Measurements from ENCODE around the gene PSMG4. TPM values are rescaled to one million over a fixed set of nuclear protein-coding genes. Genes with fewer than 3 reads are reported as not detected.

Gene PSMG4
- total and polyA plus RNA-seq, 10 of the 15 experiments (the other 5 are each of a cell fraction or from before 2014, with no cell fraction given) = 7.1 to 62.6 (median 29.8) TPM

DNA sequence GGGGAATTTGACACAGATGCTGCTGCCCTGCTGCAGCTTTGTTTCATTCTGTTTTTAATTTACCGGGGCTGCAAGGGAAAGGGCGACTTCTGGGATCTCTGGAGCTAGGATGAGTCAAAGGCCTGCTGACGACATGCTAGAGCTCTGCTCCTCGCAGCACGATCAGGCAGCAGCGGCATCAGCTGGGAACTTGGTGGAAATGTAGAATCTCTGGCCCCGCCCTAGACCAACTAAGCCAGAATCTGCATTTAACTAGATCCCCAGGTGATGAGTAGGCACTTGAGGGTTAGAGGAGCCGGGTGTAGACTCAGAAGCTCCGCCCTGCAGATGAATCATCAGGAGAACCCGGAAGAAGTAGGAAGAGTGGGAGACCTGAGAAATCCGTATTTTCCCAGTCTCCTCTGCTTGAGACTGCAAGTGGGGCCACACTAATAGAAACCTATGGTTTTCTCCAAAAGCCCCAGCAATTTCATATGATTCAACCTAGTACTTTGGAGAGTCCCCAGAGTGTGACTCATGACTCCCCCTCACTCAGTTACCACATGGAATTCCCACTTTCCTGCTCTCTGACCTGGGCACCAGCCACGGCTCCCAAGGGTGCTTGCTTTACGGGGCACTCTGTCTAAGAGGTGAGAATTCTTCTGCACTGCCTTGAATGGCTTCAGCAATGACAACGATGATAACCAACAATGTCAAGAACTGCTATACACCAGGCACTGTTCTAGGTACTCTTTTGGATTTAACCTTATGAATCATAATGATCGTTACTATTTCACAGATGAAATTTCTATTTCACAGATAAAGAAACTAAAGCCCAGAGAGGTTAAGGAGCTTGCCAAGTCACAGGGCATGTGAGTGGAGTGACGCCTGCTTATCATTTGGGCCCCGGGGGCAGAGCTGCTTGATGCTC, 49.4 kb upstream of the PSMG4 start (continued):
- TF ChIP-seq, protein P1, sequence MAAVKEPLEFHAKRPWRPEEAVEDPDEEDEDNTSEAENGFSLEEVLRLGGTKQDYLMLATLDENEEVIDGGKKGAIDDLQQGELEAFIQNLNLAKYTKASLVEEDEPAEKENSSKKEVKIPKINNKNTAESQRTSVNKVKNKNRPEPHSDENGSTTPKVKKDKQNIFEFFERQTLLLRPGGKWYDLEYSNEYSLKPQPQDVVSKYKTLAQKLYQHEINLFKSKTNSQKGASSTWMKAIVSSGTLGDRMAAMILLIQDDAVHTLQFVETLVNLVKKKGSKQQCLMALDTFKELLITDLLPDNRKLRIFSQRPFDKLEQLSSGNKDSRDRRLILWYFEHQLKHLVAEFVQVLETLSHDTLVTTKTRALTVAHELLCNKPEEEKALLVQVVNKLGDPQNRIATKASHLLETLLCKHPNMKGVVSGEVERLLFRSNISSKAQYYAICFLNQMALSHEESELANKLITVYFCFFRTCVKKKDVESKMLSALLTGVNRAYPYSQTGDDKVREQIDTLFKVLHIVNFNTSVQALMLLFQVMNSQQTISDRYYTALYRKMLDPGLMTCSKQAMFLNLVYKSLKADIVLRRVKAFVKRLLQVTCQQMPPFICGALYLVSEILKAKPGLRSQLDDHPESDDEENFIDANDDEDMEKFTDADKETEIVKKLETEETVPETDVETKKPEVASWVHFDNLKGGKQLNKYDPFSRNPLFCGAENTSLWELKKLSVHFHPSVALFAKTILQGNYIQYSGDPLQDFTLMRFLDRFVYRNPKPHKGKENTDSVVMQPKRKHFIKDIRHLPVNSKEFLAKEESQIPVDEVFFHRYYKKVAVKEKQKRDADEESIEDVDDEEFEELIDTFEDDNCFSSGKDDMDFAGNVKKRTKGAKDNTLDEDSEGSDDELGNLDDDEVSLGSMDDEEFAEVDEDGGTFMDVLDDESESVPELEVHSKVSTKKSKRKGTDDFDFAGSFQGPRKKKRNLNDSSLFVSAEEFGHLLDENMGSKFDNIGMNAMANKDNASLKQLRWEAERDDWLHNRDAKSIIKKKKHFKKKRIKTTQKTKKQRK (IDR thresholded peaks at IDR 0.05; ENCODE audit: low read depth, low read length) = no peak
- TF ChIP-seq ZNF622 (IDR thresholded peaks at IDR 0.05) = no peak
- no peak for TF ChIP-seq STAT1 (conservative IDR thresholded peaks at IDR 0.05)
- TF ChIP-seq RUNX3 (IDR thresholded peaks at IDR 0.05; ENCODE audit: low read length) = peak; percentile 94
- TF ChIP-seq, protein P2, sequence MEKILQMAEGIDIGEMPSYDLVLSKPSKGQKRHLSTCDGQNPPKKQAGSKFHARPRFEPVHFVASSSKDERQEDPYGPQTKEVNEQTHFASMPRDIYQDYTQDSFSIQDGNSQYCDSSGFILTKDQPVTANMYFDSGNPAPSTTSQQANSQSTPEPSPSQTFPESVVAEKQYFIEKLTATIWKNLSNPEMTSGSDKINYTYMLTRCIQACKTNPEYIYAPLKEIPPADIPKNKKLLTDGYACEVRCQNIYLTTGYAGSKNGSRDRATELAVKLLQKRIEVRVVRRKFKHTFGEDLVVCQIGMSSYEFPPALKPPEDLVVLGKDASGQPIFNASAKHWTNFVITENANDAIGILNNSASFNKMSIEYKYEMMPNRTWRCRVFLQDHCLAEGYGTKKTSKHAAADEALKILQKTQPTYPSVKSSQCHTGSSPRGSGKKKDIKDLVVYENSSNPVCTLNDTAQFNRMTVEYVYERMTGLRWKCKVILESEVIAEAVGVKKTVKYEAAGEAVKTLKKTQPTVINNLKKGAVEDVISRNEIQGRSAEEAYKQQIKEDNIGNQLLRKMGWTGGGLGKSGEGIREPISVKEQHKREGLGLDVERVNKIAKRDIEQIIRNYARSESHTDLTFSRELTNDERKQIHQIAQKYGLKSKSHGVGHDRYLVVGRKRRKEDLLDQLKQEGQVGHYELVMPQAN (conservative IDR thresholded peaks at IDR 0.05) = no peak
- TF ChIP-seq HDAC2 (IDR thresholded peaks at IDR 0.05) = no peak
- TF ChIP-seq, protein P3, sequence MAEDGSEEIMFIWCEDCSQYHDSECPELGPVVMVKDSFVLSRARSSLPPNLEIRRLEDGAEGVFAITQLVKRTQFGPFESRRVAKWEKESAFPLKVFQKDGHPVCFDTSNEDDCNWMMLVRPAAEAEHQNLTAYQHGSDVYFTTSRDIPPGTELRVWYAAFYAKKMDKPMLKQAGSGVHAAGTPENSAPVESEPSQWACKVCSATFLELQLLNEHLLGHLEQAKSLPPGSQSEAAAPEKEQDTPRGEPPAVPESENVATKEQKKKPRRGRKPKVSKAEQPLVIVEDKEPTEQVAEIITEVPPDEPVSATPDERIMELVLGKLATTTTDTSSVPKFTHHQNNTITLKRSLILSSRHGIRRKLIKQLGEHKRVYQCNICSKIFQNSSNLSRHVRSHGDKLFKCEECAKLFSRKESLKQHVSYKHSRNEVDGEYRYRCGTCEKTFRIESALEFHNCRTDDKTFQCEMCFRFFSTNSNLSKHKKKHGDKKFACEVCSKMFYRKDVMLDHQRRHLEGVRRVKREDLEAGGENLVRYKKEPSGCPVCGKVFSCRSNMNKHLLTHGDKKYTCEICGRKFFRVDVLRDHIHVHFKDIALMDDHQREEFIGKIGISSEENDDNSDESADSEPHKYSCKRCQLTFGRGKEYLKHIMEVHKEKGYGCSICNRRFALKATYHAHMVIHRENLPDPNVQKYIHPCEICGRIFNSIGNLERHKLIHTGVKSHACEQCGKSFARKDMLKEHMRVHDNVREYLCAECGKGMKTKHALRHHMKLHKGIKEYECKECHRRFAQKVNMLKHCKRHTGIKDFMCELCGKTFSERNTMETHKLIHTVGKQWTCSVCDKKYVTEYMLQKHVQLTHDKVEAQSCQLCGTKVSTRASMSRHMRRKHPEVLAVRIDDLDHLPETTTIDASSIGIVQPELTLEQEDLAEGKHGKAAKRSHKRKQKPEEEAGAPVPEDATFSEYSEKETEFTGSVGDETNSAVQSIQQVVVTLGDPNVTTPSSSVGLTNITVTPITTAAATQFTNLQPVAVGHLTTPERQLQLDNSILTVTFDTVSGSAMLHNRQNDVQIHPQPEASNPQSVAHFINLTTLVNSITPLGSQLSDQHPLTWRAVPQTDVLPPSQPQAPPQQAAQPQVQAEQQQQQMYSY (CRISPR knock-in tag; IDR thresholded peaks at IDR 0.05) = no peak
- no peak for TF ChIP-seq POU2F2 (IDR thresholded peaks at IDR 0.05; ENCODE audit: borderline replicate concordance, low read depth, low read length)
- TF ChIP-seq SP1 (IDR thresholded peaks at IDR 0.05; ENCODE audit: low read depth, low read length) = peak; percentile 15
- TF ChIP-seq, protein P4, sequence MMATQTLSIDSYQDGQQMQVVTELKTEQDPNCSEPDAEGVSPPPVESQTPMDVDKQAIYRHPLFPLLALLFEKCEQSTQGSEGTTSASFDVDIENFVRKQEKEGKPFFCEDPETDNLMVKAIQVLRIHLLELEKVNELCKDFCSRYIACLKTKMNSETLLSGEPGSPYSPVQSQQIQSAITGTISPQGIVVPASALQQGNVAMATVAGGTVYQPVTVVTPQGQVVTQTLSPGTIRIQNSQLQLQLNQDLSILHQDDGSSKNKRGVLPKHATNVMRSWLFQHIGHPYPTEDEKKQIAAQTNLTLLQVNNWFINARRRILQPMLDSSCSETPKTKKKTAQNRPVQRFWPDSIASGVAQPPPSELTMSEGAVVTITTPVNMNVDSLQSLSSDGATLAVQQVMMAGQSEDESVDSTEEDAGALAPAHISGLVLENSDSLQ (IDR thresholded peaks at IDR 0.05) = peak; percentile 28; the same call in 1 of the 2 replicates
- TF ChIP-seq BMI1 (IDR thresholded peaks at IDR 0.05; ENCODE audit: borderline replicate concordance) = no peak
- TF ChIP-seq SMC3 (IDR thresholded peaks at IDR 0.05; ENCODE audit: borderline replicate concordance, low read length) = peak; percentile 23; the same call in 1 of the 2 replicates
- TF ChIP-seq, protein P5, sequence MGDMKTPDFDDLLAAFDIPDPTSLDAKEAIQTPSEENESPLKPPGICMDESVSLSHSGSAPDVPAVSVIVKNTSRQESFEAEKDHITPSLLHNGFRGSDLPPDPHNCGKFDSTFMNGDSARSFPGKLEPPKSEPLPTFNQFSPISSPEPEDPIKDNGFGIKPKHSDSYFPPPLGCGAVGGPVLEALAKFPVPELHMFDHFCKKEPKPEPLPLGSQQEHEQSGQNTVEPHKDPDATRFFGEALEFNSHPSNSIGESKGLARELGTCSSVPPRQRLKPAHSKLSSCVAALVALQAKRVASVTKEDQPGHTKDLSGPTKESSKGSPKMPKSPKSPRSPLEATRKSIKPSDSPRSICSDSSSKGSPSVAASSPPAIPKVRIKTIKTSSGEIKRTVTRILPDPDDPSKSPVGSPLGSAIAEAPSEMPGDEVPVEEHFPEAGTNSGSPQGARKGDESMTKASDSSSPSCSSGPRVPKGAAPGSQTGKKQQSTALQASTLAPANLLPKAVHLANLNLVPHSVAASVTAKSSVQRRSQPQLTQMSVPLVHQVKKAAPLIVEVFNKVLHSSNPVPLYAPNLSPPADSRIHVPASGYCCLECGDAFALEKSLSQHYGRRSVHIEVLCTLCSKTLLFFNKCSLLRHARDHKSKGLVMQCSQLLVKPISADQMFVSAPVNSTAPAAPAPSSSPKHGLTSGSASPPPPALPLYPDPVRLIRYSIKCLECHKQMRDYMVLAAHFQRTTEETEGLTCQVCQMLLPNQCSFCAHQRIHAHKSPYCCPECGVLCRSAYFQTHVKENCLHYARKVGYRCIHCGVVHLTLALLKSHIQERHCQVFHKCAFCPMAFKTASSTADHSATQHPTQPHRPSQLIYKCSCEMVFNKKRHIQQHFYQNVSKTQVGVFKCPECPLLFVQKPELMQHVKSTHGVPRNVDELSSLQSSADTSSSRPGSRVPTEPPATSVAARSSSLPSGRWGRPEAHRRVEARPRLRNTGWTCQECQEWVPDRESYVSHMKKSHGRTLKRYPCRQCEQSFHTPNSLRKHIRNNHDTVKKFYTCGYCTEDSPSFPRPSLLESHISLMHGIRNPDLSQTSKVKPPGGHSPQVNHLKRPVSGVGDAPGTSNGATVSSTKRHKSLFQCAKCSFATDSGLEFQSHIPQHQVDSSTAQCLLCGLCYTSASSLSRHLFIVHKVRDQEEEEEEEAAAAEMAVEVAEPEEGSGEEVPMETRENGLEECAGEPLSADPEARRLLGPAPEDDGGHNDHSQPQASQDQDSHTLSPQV (IDR thresholded peaks at IDR 0.05) = no peak
- TF ChIP-seq EZH2 (IDR thresholded peaks at IDR 0.05; ENCODE audit: borderline replicate concordance, control insufficient read depth, low read depth, low read length) = no peak

Measured in GM12878 (cell line).